SKM-1 treated with dmso at 0.1 percent for 144 hours (cell line): ENCODE results near the gene SYCN.
A peak's percentile ranks its signal among the peaks of the same experiment; 100 is the strongest.
"Not testable (repeated sequence)": the region's sequence is repeated elsewhere in the genome, so short reads cannot be mapped to it uniquely, and the experiment has no call there.

Experiments used
- DNase-seq: peaks from one replicate; lab custom pipeline; 2025; ENCODE audit not compliant: unreplicated experiment; lab: John Stamatoyannopoulos, UW

Gene SYCN

DNA sequence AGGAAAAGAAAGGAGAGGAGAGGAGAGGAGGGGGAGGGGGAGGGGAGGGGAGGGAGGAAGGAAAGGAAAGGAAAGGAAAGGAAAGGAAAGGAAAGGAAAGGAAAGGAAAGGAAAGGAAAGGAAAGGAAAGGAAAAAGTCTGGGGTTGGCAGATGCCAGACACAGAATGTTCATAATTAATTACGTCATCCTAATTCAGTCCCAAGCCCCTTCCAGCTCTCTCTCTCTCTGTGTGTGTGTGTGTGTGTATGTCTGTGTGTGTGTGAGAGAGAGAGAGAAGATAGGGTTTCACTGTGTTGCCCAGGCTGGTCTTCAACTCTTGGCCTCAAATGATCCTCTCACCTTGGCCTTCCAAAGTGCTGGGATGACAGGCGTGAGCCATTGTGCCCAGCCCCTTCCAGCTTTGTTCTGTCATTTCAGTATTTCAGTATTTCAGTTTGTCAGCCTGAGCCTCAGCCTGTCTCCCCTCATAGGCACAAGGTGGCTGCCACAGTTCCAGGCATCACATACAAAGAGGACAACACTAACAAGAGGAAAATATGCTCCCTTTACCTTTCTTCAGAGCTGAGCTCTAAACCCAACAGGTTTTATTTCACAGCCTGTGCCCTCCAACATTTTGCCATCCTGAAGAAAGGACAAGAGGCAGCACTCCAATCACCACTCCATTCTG, 26.2 kb upstream of the SYCN start:
- no peak for DNase-seq

- DNase-seq, result peak; percentile 16
These were observed 20.8 kb upstream of the SYCN start for GRCh38 chr19:39224910-39225309.

GRCh38 chr19:39223703-39224279, 19.7 kb upstream of the SYCN start:
- DNase-seq, result no peak

GRCh38 chr19:39219108-39219507, 15.0 kb upstream of the SYCN start:
- not testable (repeated sequence) for DNase-seq

GRCh38 chr19:39218230-39219007, 14.4 kb upstream of the SYCN start:
- DNase-seq, result no peak

- DNase-seq, result no peak
These were observed 13.0 kb upstream of the SYCN start for GRCh38 chr19:39217094-39217493.

DNA sequence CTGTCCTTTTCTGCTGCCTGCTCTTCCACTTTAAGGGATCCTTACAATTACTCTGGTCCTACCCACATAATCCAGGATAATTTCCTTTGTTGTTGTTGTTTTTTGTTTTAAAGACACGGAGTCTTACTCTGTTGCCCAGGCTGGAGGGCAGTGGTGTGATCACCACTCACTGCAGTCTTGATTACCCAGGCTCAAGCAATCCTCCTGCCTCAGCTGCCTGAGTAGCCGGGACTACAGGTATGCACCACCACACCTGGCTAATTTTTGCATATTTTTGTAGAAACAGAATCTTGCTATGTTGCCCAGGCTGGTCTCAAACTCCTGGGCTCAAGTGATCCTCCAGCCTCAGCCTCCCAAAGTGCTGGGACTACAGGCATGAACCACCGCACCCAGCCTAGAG, 11.3 kb upstream of the SYCN start:
- not testable (repeated sequence) for DNase-seq

DNA sequence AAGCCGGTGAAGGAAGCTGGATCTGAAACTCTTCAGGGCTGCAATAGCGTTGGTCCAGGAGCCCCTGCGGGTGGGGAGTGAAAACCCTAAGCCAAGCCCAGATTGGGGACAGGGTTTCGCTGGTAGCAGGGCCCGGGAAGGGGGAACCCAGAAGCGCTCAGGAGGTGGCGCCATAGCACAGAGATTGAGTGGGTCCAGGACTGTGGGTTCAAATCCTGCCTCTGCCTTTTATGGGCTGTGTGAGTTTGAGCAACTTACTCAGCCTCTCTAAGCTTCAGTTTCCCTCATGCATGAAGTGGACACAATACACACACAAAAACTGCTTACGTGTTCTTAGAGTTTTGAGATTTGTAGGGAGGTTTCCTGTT, 8.3 kb upstream of the SYCN start:
- DNase-seq, result peak; percentile 31

DNA sequence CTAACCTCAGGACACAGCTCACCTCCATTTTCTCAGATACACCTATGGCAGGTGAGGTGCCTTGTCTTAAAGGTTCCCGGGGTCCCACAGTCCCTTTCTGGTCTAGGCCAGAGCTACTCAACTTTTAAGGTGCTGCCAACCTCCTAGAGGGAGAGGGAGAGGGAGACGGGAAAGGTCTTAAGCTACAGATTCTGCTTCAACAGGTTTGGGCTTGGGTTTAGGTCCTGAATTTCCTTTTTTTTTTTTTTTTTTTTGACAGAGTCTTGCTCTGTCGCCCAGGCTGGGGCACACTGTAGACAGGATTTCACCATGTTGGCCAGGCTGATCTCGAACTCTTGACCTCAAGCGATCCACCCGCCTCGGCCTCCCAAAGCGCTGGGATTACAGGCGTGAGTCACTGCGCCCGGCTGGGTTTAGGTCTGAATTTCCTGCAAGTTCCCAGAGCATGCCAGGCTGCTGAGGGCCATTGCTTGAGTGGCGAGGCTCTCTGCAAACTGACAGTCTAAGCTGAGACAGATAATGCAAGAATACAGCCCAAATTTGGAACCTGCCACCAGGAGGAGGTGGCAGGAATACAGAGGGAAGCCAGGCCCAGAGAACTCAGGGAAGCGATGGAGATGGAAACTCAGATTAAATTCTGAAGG, 7.8 kb upstream of the SYCN start:
- no peak for DNase-seq

GRCh38 chr19:39209196-39209595, 5.1 kb upstream of the SYCN start:
- DNase-seq, result no peak

GRCh38 chr19:39208175-39208795, 4.2 kb upstream of the SYCN start:
- no peak for DNase-seq

- no peak for DNase-seq
These were observed 3.3 kb upstream of the SYCN start for GRCh38 chr19:39207293-39207836.

DNA sequence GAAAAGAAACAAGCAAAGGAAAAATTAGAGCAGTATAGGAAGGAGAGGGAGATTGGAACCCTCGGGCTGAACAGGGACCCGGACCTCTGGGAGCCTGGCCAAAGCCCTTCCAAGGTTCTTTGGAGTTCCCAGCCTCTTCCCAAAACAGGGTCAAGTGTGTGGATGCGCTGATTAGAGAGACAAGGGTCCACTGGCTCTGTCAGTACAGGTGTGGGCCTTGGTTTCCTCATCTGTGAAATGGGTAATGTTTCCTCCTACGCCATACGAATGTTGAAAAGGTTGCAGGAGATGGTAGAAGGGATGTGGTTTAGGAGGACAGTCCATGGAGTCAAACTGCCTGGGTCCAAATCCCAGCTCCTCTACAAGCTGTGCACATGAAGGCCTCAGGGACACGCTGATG, 2.1 kb upstream of the SYCN start:
- no peak for DNase-seq

DNA sequence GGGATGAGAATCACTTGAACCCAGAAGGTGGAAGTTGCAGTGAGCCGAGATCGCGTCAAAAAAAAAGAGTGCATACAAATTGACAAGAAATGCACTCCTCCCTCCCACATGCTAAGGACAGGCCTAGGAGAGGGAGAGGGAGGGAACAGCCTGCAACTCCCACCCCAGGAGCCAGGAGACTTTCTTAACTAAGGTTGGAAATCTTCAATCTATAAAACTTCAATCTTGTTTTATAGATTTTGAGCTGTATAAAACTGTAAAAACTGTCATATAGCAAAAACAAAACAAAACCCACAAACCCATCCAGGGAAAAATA, 1.3 kb upstream of the SYCN start:
- no peak for DNase-seq

DNA sequence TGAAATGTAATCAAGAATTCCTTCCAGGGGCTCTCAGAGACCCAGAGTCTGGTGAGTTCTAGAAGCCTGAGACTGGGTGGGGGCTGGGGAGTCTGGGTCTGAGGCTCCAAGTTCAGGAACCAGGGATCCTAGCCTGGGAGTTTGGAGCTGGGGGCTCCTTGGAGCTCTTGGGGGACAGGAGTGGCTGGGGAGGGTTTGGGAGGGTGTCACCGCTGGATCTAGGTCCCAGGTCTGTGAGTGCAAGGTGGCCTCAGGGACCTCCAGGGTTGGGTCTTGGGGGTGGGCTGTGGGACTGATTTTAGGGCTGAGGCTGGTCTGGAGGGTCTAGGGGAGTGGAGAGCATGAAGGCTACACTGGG, 1.1 kb downstream of the SYCN start:
- DNase-seq, result no peak

DNA sequence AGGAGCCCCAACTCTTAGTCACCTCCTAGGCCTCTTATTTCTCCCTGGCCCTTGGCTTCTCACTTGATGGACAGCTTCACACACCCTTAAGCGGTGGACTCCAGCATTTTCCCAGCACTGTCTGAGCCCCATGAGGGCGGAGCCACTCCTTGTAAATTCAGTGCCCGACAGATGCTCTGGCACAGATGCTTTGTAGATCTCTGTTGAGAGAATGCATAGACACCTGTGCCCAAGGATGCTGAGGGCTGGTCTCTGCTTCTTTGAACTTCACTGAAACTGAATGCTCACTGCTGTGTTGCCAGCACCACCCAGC, 3.3 kb downstream of the SYCN start:
- DNase-seq, result no peak

DNA sequence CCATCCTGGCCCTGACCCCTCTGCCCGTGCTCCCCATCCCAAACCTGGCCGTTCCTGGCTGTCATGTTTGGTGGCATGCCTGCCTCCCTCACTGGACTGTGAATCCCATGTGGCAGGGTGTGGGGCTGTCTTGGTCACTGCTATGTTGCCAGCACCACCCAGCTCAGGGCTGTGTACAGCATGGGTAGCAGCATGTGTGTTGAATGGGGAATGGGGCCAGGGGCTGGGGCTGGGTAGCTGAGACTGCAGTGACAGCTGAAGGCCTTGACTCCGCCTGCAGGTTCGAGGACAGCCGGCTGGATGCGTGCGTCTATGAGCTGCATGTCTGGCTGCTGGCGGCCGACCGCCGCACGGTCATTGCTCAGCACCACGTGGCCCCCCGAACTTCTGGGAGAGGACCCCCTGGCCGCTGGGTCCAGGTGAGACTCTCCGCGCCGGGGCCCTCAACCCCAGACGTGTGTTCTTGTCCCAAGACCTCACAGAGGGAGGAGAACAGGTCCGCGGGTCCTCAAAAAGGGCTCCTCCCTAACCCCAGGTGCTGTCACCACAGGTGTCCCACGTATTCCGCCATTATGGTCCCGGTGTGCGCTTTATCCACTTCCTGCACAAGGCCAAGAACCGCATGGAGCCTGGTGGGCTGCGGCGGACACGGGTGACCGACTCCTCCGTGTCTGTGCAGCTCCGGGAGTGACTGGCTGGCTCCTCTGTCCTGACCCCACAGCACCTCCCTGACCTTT, 3.8 kb downstream of the SYCN start:
- no peak for DNase-seq

DNA sequence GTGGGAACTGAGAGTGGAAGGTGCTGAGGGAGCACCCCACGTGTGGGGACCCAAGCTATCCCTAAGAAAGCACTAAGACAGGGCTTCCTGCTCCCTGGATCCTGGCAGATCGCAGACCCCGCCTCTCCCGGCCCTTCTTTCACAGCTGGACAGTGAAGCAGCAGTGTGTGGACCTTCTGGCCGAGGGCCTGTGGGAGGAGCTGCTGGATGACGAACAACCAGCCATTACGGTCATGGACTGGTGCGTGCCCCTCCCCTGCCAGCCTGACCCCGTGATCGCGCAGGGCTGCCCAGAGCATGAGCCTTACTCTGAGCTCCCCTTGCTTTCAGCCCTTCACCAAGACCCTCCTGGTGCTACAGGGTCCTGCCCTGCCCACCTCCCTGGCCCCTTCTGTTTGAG, 5.0 kb downstream of the SYCN start:
- no peak for DNase-seq

DNA sequence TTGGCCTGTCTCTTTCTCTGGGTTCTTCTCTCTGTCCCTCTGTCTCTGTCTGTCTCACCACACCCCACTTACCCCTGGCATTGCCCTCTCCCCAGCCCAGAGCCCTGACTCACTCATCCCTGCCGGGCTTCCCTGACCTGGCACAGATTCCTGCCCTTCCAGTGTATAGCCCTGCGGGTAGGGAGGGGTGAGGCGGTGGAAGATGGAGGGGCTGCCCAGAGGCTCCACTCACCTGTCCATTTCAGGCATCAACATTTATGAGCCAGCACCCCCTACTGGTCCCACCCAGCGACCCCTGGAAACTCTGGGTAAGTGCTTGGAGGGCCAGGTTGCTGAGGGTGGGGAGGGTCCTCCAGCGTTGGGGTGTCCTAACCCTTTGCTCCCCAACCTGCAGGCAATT, 6.3 kb downstream of the SYCN start:
- DNase-seq, result no peak

GRCh38 chr19:39196860-39197562, 7.1 kb downstream of the SYCN start, which contains the start of gene NCCRP1:
Gene NCCRP1, plus strand, starts transcription at chr19:39196964. Its CDS starts 19 bp downstream, at chr19:39196983.
- no peak for DNase-seq
